ENCODE measurements around the gene TRAPPC2B. TPM values are rescaled to one million over a fixed set of nuclear protein-coding genes. Genes with fewer than 3 reads are reported as not detected.

The TRAPPC2B gene
- polyA plus RNA-seq, 1 donor (not counting 4 experiments of a cell fraction or from before 2014, with no cell fraction given): 20.8 TPM

- FAIRE-seq (no peak), DNase-seq (ENCODE audit: low read depth, low spot score) (no peak)
- H4K20me1 ChIP-seq (ENCODE audit: control insufficient read depth, extremely low read depth, insufficient read depth, low read length): no peaks in the 10 kb centered on the region
- peaks cover 1 to 5% of the 10 kb centered on the region in 2 experiments for H3K36me3 ChIP-seq (ENCODE audit: control insufficient read depth in 2 of 2, extremely low read depth in 1 of 2, insufficient read depth in 2 of 2, low read length in 2 of 2)
- dilution Hi-C loops (cut with MboI; ENCODE audit: extremely low pct_ligation_motif_present, low sequenced_read_pairs): no loop called here
- no peak overlapping the region for H2AFZ ChIP-seq (ENCODE audit: control insufficient read depth, low read length)
- H3K27me3 ChIP-seq (ENCODE audit: control insufficient read depth, extremely low read depth, insufficient read depth, low read length): no peaks in the 10 kb centered on the region
- no peak overlapping the region for H3K9ac ChIP-seq (ENCODE audit: control insufficient read depth, extremely low read depth, insufficient read depth, low read length)
- H3K4me2 ChIP-seq (ENCODE audit: control insufficient read depth, extremely low read depth, insufficient read depth, low read depth, low read length): no peak overlapping the region
- no peaks in the 10 kb centered on the region for H3K9me3 ChIP-seq (ENCODE audit: control insufficient read depth, low read depth, low read length)
- no peak overlapping the region for H3K27ac ChIP-seq (ENCODE audit: control insufficient read depth, insufficient read depth, low read length)
- H3K4me3 ChIP-seq (ENCODE audit: control insufficient read depth in 2 of 3, extremely low read depth in 1 of 3, insufficient read depth in 2 of 3, low read depth in 1 of 3, low read length in 3 of 3): no peak overlapping the region
- no peaks in the 10 kb centered on the region for H3K4me1 ChIP-seq (ENCODE audit: control insufficient read depth, extremely low read depth, insufficient read depth, low read length)
- TF ChIP-seq, protein P1, sequence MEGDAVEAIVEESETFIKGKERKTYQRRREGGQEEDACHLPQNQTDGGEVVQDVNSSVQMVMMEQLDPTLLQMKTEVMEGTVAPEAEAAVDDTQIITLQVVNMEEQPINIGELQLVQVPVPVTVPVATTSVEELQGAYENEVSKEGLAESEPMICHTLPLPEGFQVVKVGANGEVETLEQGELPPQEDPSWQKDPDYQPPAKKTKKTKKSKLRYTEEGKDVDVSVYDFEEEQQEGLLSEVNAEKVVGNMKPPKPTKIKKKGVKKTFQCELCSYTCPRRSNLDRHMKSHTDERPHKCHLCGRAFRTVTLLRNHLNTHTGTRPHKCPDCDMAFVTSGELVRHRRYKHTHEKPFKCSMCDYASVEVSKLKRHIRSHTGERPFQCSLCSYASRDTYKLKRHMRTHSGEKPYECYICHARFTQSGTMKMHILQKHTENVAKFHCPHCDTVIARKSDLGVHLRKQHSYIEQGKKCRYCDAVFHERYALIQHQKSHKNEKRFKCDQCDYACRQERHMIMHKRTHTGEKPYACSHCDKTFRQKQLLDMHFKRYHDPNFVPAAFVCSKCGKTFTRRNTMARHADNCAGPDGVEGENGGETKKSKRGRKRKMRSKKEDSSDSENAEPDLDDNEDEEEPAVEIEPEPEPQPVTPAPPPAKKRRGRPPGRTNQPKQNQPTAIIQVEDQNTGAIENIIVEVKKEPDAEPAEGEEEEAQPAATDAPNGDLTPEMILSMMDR (optimal IDR thresholded peaks at IDR 0.05 in 1 of 3, IDR thresholded peaks at IDR 0.05 in 1 of 3, conservative IDR thresholded peaks at IDR 0.05 in 1 of 3; ENCODE audit: extremely low read depth in 1 of 3, insufficient read depth in 2 of 3, low read length in 3 of 3): no peak
- no peak for TF ChIP-seq EZH2 (IDR thresholded peaks at IDR 0.05; ENCODE audit: low read length)
- H3K79me2 ChIP-seq (ENCODE audit: control insufficient read depth, insufficient read depth, low read length): no peaks in the 10 kb centered on the region
- H3K9me1 ChIP-seq (ENCODE audit: control insufficient read depth, extremely low read depth, insufficient read depth, low read length): no peaks in the 10 kb centered on the region
Observed at GRCh38 chr19:57403737-57404563, 40.6 kb downstream of the TRAPPC2B start.

GRCh38 chr19:57406516-57407123, 43.3 kb downstream of the TRAPPC2B start:
- no peak for TF ChIP-seq EZH2 (IDR thresholded peaks at IDR 0.05; ENCODE audit: low read length)
- TF ChIP-seq, protein P1 (optimal IDR thresholded peaks at IDR 0.05 in 1 of 3, IDR thresholded peaks at IDR 0.05 in 1 of 3, conservative IDR thresholded peaks at IDR 0.05 in 1 of 3; ENCODE audit: extremely low read depth in 1 of 3, insufficient read depth in 2 of 3, low read length in 3 of 3): peak; percentile 91 to 96 (median 92)
- Histone ChIP-seq H4K20me1 (ENCODE audit: control insufficient read depth, extremely low read depth, insufficient read depth, low read length) (no peaks in the 10 kb centered on the region), H3K9ac (ENCODE audit: control insufficient read depth, extremely low read depth, insufficient read depth, low read length) (no peak overlapping the region), H3K9me1 (ENCODE audit: control insufficient read depth, extremely low read depth, insufficient read depth, low read length) (peaks cover 3% of the 10 kb centered on the region), H3K4me2 (ENCODE audit: control insufficient read depth, extremely low read depth, insufficient read depth, low read depth, low read length) (no peak overlapping the region), H3K4me3 (ENCODE audit: control insufficient read depth in 2 of 3, extremely low read depth in 1 of 3, insufficient read depth in 2 of 3, low read depth in 1 of 3, low read length in 3 of 3) (no peak overlapping the region), H3K79me2 (ENCODE audit: control insufficient read depth, insufficient read depth, low read length) (peaks cover 6% of the 10 kb centered on the region), H3K27me3 (ENCODE audit: control insufficient read depth, extremely low read depth, insufficient read depth, low read length) (no peaks in the 10 kb centered on the region), H3K4me1 (ENCODE audit: control insufficient read depth, extremely low read depth, insufficient read depth, low read length) (peaks cover 4% of the 10 kb centered on the region), H3K9me3 (ENCODE audit: control insufficient read depth, low read depth, low read length) (no peaks in the 10 kb centered on the region), H3K36me3 (ENCODE audit: control insufficient read depth in 2 of 2, extremely low read depth in 1 of 2, insufficient read depth in 2 of 2, low read length in 2 of 2) (no peaks in the 10 kb centered on the region), H2AFZ (ENCODE audit: control insufficient read depth, low read length) (no peak overlapping the region), H3K27ac (ENCODE audit: control insufficient read depth, insufficient read depth, low read length) (no peak overlapping the region)
- no peak for FAIRE-seq
- dilution Hi-C loops (cut with MboI; ENCODE audit: extremely low pct_ligation_motif_present, low sequenced_read_pairs): no loop called here
- peak; percentile 26 for DNase-seq (ENCODE audit: low read depth, low spot score)

Data from keratinocyte (primary cell).